Endothelial cell (in vitro differentiated cells): ENCODE results near the gene KCNT2. TPM values are rescaled to one million over a fixed set of nuclear protein-coding genes. Genes with fewer than 3 reads are reported as not detected.

Experiments
- DNase-seq: peaks from one replicate; pipeline ENCODE4 v3.0.0; 2021; ENCODE audit warnings: low spot score
- H3K27ac Mint-ChIP-seq: one replicate; pipeline ENCODE4 v1.8.0; 2021; ENCODE audit warnings: mixed read lengths, inconsistent platforms; ENCODE audit not compliant: unreplicated experiment
- H3K27me3 Mint-ChIP-seq: one replicate; pipeline ENCODE4 v1.8.0; 2021; ENCODE audit warnings: mild to moderate bottlenecking, moderate library complexity, mixed read lengths, inconsistent platforms; ENCODE audit not compliant: unreplicated experiment
- H3K36me3 Mint-ChIP-seq: one replicate; pipeline ENCODE4 v1.8.0; 2021; ENCODE audit warnings: mild to moderate bottlenecking, low read depth, mixed read lengths, inconsistent platforms; ENCODE audit not compliant: unreplicated experiment
- H3K4me1 Mint-ChIP-seq: one replicate; pipeline ENCODE4 v1.8.0; 2021; ENCODE audit warnings: mild to moderate bottlenecking, mixed read lengths, inconsistent platforms; ENCODE audit not compliant: unreplicated experiment
- H3K4me3 Mint-ChIP-seq: one replicate; pipeline ENCODE4 v1.8.0; 2021; ENCODE audit warnings: mild to moderate bottlenecking, mixed read lengths, inconsistent platforms; ENCODE audit not compliant: unreplicated experiment
- H3K9me3 Mint-ChIP-seq: one replicate; pipeline ENCODE4 v1.8.0; 2021; ENCODE audit warnings: mixed read lengths, inconsistent platforms; ENCODE audit not compliant: unreplicated experiment
- total RNA-seq: library from RNA; stranded (reverse); fragmentation: NEBNext Ultra II Directional; extraction: Animal tissue kit (Norgen Biotek cat#: 25700); gene quantifications from one replicate; pipeline ENCODE4 v1.2.1, GENCODE V29; 2021; ENCODE audit not compliant: unreplicated experiment
- TF ChIP-seq, protein P1 (sequence below): fragments of 200-600 bp; sonication (generic); IDR thresholded peaks from one replicate; pipeline ENCODE4 v1.5.0; 2021; ENCODE audit warnings: antibody characterized with exemption; ENCODE audit not compliant: unreplicated experiment

Gene KCNT2
- total RNA-seq, 1 donor from 2014 or later: 7.1 TPM

GRCh38 chr1:196488579-196488978, 119.7 kb downstream of the KCNT2 start:
- H3K27ac Mint-ChIP-seq: no peak overlapping the region
- DNase-seq: no peak
- peak overlapping the region; percentile 2 for H3K4me3 Mint-ChIP-seq
- H3K4me1 Mint-ChIP-seq: peaks cover 25% of the 10 kb centered on the region
- H3K36me3 Mint-ChIP-seq: no peaks in the 10 kb centered on the region
- no peaks in the 10 kb centered on the region for H3K9me3 Mint-ChIP-seq
- TF ChIP-seq, protein P1, sequence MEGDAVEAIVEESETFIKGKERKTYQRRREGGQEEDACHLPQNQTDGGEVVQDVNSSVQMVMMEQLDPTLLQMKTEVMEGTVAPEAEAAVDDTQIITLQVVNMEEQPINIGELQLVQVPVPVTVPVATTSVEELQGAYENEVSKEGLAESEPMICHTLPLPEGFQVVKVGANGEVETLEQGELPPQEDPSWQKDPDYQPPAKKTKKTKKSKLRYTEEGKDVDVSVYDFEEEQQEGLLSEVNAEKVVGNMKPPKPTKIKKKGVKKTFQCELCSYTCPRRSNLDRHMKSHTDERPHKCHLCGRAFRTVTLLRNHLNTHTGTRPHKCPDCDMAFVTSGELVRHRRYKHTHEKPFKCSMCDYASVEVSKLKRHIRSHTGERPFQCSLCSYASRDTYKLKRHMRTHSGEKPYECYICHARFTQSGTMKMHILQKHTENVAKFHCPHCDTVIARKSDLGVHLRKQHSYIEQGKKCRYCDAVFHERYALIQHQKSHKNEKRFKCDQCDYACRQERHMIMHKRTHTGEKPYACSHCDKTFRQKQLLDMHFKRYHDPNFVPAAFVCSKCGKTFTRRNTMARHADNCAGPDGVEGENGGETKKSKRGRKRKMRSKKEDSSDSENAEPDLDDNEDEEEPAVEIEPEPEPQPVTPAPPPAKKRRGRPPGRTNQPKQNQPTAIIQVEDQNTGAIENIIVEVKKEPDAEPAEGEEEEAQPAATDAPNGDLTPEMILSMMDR: no peak
- H3K27me3 Mint-ChIP-seq: no peaks in the 10 kb centered on the region

DNA sequence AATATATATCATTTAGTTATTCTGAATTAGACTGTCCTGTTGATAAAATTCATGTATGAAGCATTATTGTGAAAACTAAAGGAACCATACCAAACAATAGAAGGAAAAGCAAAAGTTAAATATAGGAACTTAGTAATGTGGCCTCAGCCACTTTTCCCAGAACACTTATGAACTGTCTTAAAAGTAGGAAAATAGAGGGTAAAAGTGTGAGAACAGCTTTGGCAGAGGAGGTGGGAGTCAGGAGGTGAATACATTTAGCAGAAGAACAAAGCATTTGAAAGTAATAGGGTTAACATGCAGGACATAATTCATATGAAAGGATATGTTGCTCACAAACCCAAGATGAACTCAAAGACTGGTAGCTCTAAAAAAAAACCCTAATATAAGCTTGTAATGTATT, 121.9 kb downstream of the KCNT2 start:
- no peaks in the 10 kb centered on the region for H3K9me3 Mint-ChIP-seq
- TF ChIP-seq, protein P1: no peak
- H3K27me3 Mint-ChIP-seq: peaks cover 2% of the 10 kb centered on the region
- H3K4me3 Mint-ChIP-seq: no peak overlapping the region
- peaks cover 25% of the 10 kb centered on the region for H3K4me1 Mint-ChIP-seq
- DNase-seq: no peak
- H3K36me3 Mint-ChIP-seq: no peaks in the 10 kb centered on the region
- peak overlapping the region; percentile 95 for H3K27ac Mint-ChIP-seq

DNA sequence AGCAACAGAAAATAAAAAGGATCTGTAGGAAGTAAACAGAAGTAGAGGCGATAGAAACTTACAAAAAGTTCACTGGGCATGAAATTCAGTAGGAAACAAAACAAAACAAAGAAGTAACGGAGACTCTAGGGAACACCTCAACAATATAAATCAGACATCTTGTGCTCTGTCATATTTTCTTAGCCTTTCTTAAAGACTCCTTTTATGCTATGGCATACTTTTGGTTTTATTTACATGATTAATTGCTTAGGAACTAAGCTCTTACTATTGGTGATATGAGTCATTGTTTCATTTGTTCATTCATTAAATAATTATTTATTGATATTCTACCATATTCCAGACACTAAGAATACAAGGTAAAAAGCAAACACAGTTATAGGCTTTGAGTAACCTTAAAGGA, 126.6 kb downstream of the KCNT2 start:
- Mint-ChIP-seq H3K27ac (no peak overlapping the region), H3K4me3 (no peak overlapping the region), H3K27me3 (peaks cover 2% of the 10 kb centered on the region), H3K4me1 (peaks cover 7% of the 10 kb centered on the region), H3K36me3 (no peaks in the 10 kb centered on the region), H3K9me3 (no peaks in the 10 kb centered on the region)
- DNase-seq: no peak
- TF ChIP-seq, protein P1: no peak

- no peak overlapping the region for H3K4me3 Mint-ChIP-seq
- H3K4me1 Mint-ChIP-seq: no peaks in the 10 kb centered on the region
- DNase-seq: no peak
- H3K36me3 Mint-ChIP-seq: no peaks in the 10 kb centered on the region
- H3K27me3 Mint-ChIP-seq: peaks cover 2% of the 10 kb centered on the region
- H3K9me3 Mint-ChIP-seq: no peaks in the 10 kb centered on the region
- no peak overlapping the region for H3K27ac Mint-ChIP-seq
- TF ChIP-seq, protein P1: no peak
Observed at GRCh38 chr1:196477262-196477661, 131.0 kb downstream of the KCNT2 start.

- DNase-seq: no peak
- Mint-ChIP-seq H3K27ac (no peak overlapping the region), H3K36me3 (no peaks in the 10 kb centered on the region), H3K27me3 (no peaks in the 10 kb centered on the region), H3K9me3 (no peaks in the 10 kb centered on the region), H3K4me1 (no peaks in the 10 kb centered on the region), H3K4me3 (no peak overlapping the region)
- TF ChIP-seq, protein P1: no peak
Observed at GRCh38 chr1:196467230-196467925, 140.9 kb downstream of the KCNT2 start.
